ENCODE measurements around the gene HDAC4. TPM values are rescaled to one million over a fixed set of nuclear protein-coding genes. Genes with fewer than 3 reads are reported as not detected.

The HDAC4 gene
- total RNA-seq, 2 experiments from 2014 or later = 22.6 to 24.5 TPM

DNA sequence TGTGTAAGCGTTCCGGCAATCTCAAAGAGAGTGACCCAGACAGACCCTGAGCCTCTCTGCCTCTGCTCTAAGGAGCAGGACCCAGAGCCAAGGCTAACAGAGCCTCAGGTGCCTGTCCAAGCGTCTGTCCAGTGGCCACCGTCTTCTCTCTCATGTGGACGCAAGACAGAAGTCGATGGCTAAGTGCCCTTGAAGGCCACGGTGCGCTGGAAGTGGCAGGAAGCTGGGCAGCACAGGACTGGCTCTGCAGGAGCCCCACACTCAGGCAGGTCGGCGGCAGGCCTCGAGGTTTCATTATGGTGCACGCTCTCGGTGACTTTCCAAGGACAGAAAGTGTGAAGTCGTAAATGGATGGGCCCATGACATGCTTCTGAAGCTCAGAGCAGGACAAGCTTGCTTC is 49.1 kb downstream of the HDAC4 start:
- CTCF ChIA-PET = no interaction called here
- DNase-seq = no peak
- Mint-ChIP-seq H3K27ac (no peak overlapping the region), H3K4me1 (ENCODE audit: low read depth) (no peaks in the 10 kb centered on the region), H3K27me3 (no peaks in the 10 kb centered on the region), H3K36me3 (ENCODE audit: low read depth) (peaks cover 23% of the 10 kb centered on the region), H3K9me3 (peaks cover 13% of the 10 kb centered on the region), H3K4me3 (no peak overlapping the region)
- no peak for ATAC-seq
- TF ChIP-seq, protein P1, sequence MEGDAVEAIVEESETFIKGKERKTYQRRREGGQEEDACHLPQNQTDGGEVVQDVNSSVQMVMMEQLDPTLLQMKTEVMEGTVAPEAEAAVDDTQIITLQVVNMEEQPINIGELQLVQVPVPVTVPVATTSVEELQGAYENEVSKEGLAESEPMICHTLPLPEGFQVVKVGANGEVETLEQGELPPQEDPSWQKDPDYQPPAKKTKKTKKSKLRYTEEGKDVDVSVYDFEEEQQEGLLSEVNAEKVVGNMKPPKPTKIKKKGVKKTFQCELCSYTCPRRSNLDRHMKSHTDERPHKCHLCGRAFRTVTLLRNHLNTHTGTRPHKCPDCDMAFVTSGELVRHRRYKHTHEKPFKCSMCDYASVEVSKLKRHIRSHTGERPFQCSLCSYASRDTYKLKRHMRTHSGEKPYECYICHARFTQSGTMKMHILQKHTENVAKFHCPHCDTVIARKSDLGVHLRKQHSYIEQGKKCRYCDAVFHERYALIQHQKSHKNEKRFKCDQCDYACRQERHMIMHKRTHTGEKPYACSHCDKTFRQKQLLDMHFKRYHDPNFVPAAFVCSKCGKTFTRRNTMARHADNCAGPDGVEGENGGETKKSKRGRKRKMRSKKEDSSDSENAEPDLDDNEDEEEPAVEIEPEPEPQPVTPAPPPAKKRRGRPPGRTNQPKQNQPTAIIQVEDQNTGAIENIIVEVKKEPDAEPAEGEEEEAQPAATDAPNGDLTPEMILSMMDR (IDR thresholded peaks at IDR 0.05) = no peak
- POLR2A ChIA-PET = no interaction called here
- intact Hi-C loops (cut with micrococcal nuclease) = no loop called here

DNA sequence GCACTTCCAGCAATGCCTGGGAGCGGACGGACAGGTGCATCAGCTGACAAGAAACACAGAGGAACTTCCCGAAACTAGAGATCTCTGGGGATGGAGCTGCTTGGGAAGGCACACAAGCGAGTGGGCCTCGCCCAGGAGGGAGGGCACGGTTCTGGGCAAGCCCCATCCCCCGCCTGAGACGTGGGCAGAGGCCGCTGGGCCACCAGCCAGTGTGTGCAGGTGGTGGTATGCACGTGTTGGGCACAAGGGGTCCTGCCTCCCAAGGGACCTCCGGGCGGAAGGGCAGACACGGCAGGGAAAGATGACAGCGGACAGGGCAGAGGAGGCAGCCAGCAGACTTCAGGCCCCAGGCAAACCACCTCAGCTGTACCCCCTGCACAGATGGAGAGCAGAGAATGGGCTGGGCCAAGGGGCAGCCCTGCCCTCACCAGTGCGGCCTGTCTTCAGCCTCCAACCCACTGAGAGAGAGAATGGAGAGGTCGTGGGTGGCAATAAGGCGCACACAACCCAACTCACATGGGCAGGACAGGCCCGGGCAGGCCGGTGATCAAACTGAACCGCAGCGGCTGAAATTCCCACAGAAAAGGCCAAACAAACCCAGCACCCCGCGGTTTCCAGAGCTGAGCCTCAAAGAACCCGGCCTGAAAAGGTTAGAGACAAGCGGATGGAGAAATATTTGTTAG is 51.2 kb downstream of the HDAC4 start:
- H3K27me3 Mint-ChIP-seq = no peaks in the 10 kb centered on the region
- intact Hi-C loops (cut with micrococcal nuclease) = no loop called here
- TF ChIP-seq, protein P1 (IDR thresholded peaks at IDR 0.05) = no peak
- no peaks in the 10 kb centered on the region for H3K4me1 Mint-ChIP-seq (ENCODE audit: low read depth)
- DNase-seq (no peak), ATAC-seq (no peak)
- peaks cover 1% of the 10 kb centered on the region for H3K9me3 Mint-ChIP-seq
- ChIA-PET CTCF (interaction anchor here (1.1 kb wide), 1 partner anchor 15 kb away, joined by 3 read pairs; no protein-coding TSS in a partner anchor), POLR2A (interaction anchor here (1.4 kb wide), 1 partner anchor 20 kb away, joined by 5 read pairs; no protein-coding TSS in a partner anchor)
- H3K27ac Mint-ChIP-seq = no peak overlapping the region
- H3K4me3 Mint-ChIP-seq = no peak overlapping the region
- peaks cover 13% of the 10 kb centered on the region for H3K36me3 Mint-ChIP-seq (ENCODE audit: low read depth)

DNA sequence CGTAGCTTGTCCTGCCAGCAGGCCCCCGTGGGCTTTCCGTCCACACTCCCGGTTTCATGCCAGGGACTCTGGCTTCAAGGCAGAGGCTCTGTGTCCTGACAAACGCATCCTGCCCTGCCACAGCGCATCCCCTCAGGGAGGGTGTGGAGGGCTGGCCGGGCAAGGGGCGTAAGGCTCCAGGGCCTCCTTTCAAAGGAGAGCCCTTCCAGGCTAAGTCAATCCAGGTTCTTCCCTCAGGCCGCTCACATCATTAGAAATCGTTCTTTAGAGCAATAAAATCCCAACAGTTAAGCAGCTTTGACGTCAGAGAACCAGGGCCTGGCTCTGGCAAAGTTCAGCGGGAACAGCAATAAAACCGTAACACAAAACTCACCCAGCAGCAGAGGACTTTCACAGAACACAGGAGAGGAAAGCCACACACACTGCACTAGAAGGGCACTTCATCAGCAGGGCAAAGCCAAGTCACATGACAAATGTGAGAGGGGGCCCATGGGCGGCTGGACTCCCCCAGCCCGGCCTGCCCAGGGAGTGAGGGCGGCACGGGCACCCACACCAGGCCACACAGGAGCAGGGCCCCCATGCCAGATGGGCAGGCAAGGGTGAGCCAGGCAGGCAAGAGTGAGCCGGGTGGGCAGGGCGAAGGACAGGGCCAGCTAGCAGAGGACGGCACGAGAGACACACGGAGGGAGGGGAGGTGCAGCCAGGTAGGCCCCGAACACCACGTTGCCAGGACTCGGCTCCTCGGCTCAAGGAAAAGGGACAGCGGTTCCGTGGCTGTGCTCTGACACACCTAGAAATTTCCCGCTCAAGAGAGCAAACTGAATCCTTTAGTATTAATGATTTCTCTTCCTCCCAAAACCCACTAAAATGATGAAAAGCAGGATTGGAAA is 52.0 kb downstream of the HDAC4 start:
- Mint-ChIP-seq H3K9me3 (no peaks in the 10 kb centered on the region), H3K36me3 (ENCODE audit: low read depth) (peaks cover 14% of the 10 kb centered on the region), H3K27ac (no peak overlapping the region), H3K27me3 (no peaks in the 10 kb centered on the region), H3K4me1 (ENCODE audit: low read depth) (no peaks in the 10 kb centered on the region), H3K4me3 (no peak overlapping the region)
- intact Hi-C loops (cut with micrococcal nuclease) = no loop called here
- no peak for DNase-seq
- TF ChIP-seq, protein P1 (IDR thresholded peaks at IDR 0.05) = no peak
- no peak for ATAC-seq
- CTCF ChIA-PET = no interaction called here
- POLR2A ChIA-PET = no interaction called here

DNA sequence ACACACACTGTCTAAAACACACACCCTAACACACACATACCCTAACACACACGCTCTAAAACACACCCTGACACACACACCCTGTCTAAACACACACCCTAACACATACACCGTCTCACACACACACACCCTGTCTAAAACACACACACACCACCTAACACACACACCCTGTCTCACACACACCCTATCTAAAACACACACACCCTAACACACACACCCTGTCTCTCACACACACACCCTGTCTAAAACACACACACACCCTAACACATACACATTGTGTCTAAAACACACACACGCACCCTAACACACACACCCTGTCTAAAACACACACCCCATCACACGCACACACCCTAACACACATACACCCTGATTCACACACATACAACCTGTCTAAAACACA is 54.1 kb downstream of the HDAC4 start:
- Mint-ChIP-seq H3K9me3 (no peaks in the 10 kb centered on the region), H3K4me1 (ENCODE audit: low read depth) (no peaks in the 10 kb centered on the region), H3K4me3 (no peak overlapping the region), H3K27ac (no peak overlapping the region), H3K36me3 (ENCODE audit: low read depth) (peaks cover 7% of the 10 kb centered on the region), H3K27me3 (no peaks in the 10 kb centered on the region)
- POLR2A ChIA-PET = no interaction called here
- TF ChIP-seq, protein P1 (IDR thresholded peaks at IDR 0.05) = no peak
- ATAC-seq (no peak), DNase-seq (no peak)
- CTCF ChIA-PET = no interaction called here
- intact Hi-C loops (cut with micrococcal nuclease) = no loop called here

DNA sequence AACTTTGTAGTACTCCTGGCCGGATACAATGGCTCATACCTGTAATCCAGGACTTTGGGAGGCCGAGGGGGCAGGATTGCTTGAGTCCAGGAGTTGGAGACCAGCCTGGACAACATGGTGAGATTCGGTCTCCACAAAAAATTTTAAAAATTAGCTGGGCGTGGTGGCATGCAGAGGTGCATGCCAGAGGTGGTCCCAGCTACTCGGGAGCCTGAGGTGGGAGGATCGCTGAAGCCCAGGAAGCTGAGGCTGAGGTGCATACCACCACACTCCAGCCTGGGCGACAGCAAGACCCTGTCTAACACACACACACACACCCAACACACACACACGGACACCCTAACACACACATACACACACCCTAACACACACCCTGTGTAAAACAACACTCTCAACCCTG is 55.6 kb downstream of the HDAC4 start:
- ATAC-seq (no peak), DNase-seq (no peak)
- peaks cover 3% of the 10 kb centered on the region for H3K36me3 Mint-ChIP-seq (ENCODE audit: low read depth)
- CTCF ChIA-PET = interaction anchor here (0.8 kb wide), 1 partner anchor 1169 kb away, joined by 3 read pairs; no protein-coding TSS in a partner anchor
- no peaks in the 10 kb centered on the region for H3K27me3 Mint-ChIP-seq
- POLR2A ChIA-PET = interaction anchor here (0.6 kb wide), 1 partner anchor 70 kb away, joined by 4 read pairs; no protein-coding TSS in a partner anchor
- intact Hi-C loops (cut with micrococcal nuclease) = no loop called here
- H3K4me3 Mint-ChIP-seq = no peak overlapping the region
- H3K9me3 Mint-ChIP-seq = no peaks in the 10 kb centered on the region
- TF ChIP-seq, protein P1 (IDR thresholded peaks at IDR 0.05) = no peak
- H3K4me1 Mint-ChIP-seq (ENCODE audit: low read depth) = peaks cover 12% of the 10 kb centered on the region
- no peak overlapping the region for H3K27ac Mint-ChIP-seq

Data from activated CD8-positive, alpha-beta T cell treated with anti-CD3 and anti-CD28 coated beads for 36 hours (primary cell).